Thymus (tissue), 11 donors: ENCODE measurements around the gene CCDC57. TPM values are rescaled to one million over a fixed set of nuclear protein-coding genes. Genes with fewer than 3 reads are reported as not detected.
A peak's percentile ranks its signal among the peaks of the same experiment; 100 is the strongest.

Source experiments
- DNase-seq, 9 donors: peaks; one replicate each; pipeline ENCODE4 v3.0.0-alpha.2; 2013; ENCODE audit warnings: low spot score in 9 of 9, low read depth in 6 of 9, missing footprints in 1 of 9
- H3K27ac ChIP-seq, 2 donors: one replicate each; pipeline ENCODE4 v1.5.1; 2013; ENCODE audit warnings: control low read depth in 1 of 2, low read depth in 1 of 2, low read length in 1 of 2, mild to moderate bottlenecking in 1 of 2, moderate library complexity in 1 of 2
- H3K27me3 ChIP-seq, 2 donors: one replicate each; pipeline ENCODE4 v1.5.1; 2013; ENCODE audit warnings: low read length in 1 of 2; ENCODE audit not compliant: control insufficient read depth in 2 of 2, insufficient read depth in 1 of 2
- H3K36me3 ChIP-seq, 2 donors: one replicate each; pipeline ENCODE4 v1.5.1; 2013; ENCODE audit warnings: low read length in 1 of 2, mild to moderate bottlenecking in 1 of 2, moderate library complexity in 1 of 2; ENCODE audit not compliant: control insufficient read depth in 2 of 2, insufficient read depth in 2 of 2
- H3K4me1 ChIP-seq, 2 donors: one replicate each; pipeline ENCODE4 v1.5.1; 2013; ENCODE audit warnings: low read length in 2 of 2; ENCODE audit not compliant: control insufficient read depth in 2 of 2, insufficient read depth in 2 of 2
- H3K4me3 ChIP-seq, 2 donors: one replicate each; pipeline ENCODE4 v1.5.1; 2013; ENCODE audit warnings: low read length in 2 of 2, control low read depth in 1 of 2, mild to moderate bottlenecking in 1 of 2
- H3K9me3 ChIP-seq, 2 donors: one replicate each; pipeline ENCODE4 v1.5.1; 2013; ENCODE audit warnings: low read length in 1 of 2, mild to moderate bottlenecking in 1 of 2; ENCODE audit not compliant: control insufficient read depth in 2 of 2, insufficient read depth in 1 of 2
- WGBS: extraction: QIAGEN DNeasy Blood & Tissue Kit; methylation state at CpG from one replicate; pipeline ENCODE4 v1.1.7; 2013; 5-methylcytosine and 5-hydroxymethylcytosine counted together
- polyA plus RNA-seq: library from polyadenylated mRNA; stranded (reverse); fragments of 200-250 nt; gene quantifications from one replicate; pipeline ENCODE4 v1.2.3, GENCODE V29; 2013
- total RNA-seq: library from RNA; stranded (reverse); fragments of 120-200 nt; gene quantifications from one replicate; pipeline ENCODE4 v1.2.4, GENCODE V29; 2013
- donor health status: healthy.

CCDC57 gene
- total and polyA plus RNA-seq, 2 donors, result 39.3 to 122 TPM

- peaks cover 65 to 83% of the 10 kb centered on the region in 2 donors for H3K36me3 ChIP-seq
- no peak overlapping the region for H3K4me3 ChIP-seq
- no peak overlapping the region for H3K27ac ChIP-seq
- H3K4me1 ChIP-seq, result peaks cover 16 to 48% of the 10 kb centered on the region in 2 donors
- WGBS, result 83% methylated on average over 20 of the region's 20 CpGs
- H3K27me3 ChIP-seq, result no peaks in the 10 kb centered on the region
- no peak for DNase-seq
- no peaks in the 10 kb centered on the region for H3K9me3 ChIP-seq
Observed at GRCh38 chr17:82241926-82242697, 29.5 kb upstream of the CCDC57 start.

GRCh38 chr17:82241183-82241925 is 28.7 kb upstream of the CCDC57 start:
- Histone ChIP-seq H3K27me3 (no peaks in the 10 kb centered on the region), H3K4me1 (peaks cover 16 to 51% of the 10 kb centered on the region in 2 donors), H3K9me3 (no peaks in the 10 kb centered on the region), H3K36me3 (peaks cover 57 to 76% of the 10 kb centered on the region in 2 donors), H3K4me3 (no peak overlapping the region), H3K27ac (peak overlapping the region in 1 of 2 donors; percentile 67)
- DNase-seq, result no peak
- 70% methylated on average over 27 of the region's 27 CpGs for WGBS

GRCh38 chr17:82240506-82241182 is 28.0 kb upstream of the CCDC57 start:
- no peaks in the 10 kb centered on the region for H3K9me3 ChIP-seq
- peaks cover 16 to 57% of the 10 kb centered on the region in 2 donors for H3K4me1 ChIP-seq
- no peak overlapping the region for H3K4me3 ChIP-seq
- H3K36me3 ChIP-seq, result peaks cover 50 to 69% of the 10 kb centered on the region in 2 donors
- no peak for DNase-seq
- H3K27ac ChIP-seq, result no peak overlapping the region
- WGBS, result 89% methylated on average over 20 of the region's 20 CpGs
- peaks cover 0 to 4% of the 10 kb centered on the region in 2 donors for H3K27me3 ChIP-seq

- no peak for DNase-seq
- peaks cover 44 to 62% of the 10 kb centered on the region in 2 donors for H3K36me3 ChIP-seq
- no peak overlapping the region for H3K4me3 ChIP-seq
- 93% methylated on average over 22 of the region's 22 CpGs for WGBS
- peaks cover 0 to 10% of the 10 kb centered on the region in 2 donors for H3K27me3 ChIP-seq
- H3K27ac ChIP-seq, result no peak overlapping the region
- no peaks in the 10 kb centered on the region for H3K9me3 ChIP-seq
- peaks cover 16 to 57% of the 10 kb centered on the region in 2 donors for H3K4me1 ChIP-seq
Observed at GRCh38 chr17:82239926-82240505, 27.4 kb upstream of the CCDC57 start.

GRCh38 chr17:82239401-82239925 is 26.8 kb upstream of the CCDC57 start:
- DNase-seq, result no peak
- no peak overlapping the region for H3K27ac ChIP-seq
- peaks cover 0 to 16% of the 10 kb centered on the region in 2 donors for H3K27me3 ChIP-seq
- peaks cover 38 to 57% of the 10 kb centered on the region in 2 donors for H3K36me3 ChIP-seq
- no peak overlapping the region for H3K4me3 ChIP-seq
- peaks cover 16 to 60% of the 10 kb centered on the region in 2 donors for H3K4me1 ChIP-seq
- WGBS, result 83% methylated on average over 17 of the region's 17 CpGs
- H3K9me3 ChIP-seq, result no peaks in the 10 kb centered on the region

- Histone ChIP-seq H3K9me3 (no peaks in the 10 kb centered on the region), H3K4me3 (peak overlapping the region; percentile 5 to 29), H3K36me3 (peaks cover 30 to 49% of the 10 kb centered on the region in 2 donors), H3K4me1 (peaks cover 16 to 63% of the 10 kb centered on the region in 2 donors), H3K27ac (peak overlapping the region in 1 of 2 donors; percentile 75), H3K27me3 (peaks cover 0 to 20% of the 10 kb centered on the region in 2 donors)
- WGBS, result 45% methylated on average over 33 of the region's 33 CpGs
- DNase-seq, result peak in 6 of 9 donors; percentile 30 to 74 (median 48)
Observed at GRCh38 chr17:82238472-82239201, 26.0 kb upstream of the CCDC57 start.

GRCh38 chr17:82237746-82238471 is 25.3 kb upstream of the CCDC57 start:
- H3K9me3 ChIP-seq, result no peaks in the 10 kb centered on the region
- peak overlapping the region in 1 of 2 donors; percentile 75 for H3K27ac ChIP-seq
- peaks cover 0 to 25% of the 10 kb centered on the region in 2 donors for H3K27me3 ChIP-seq
- H3K36me3 ChIP-seq, result peaks cover 23 to 41% of the 10 kb centered on the region in 2 donors
- H3K4me1 ChIP-seq, result peaks cover 16 to 63% of the 10 kb centered on the region in 2 donors
- no peak for DNase-seq
- WGBS, result 82% methylated on average over 34 of the region's 34 CpGs
- H3K4me3 ChIP-seq, result no peak overlapping the region
